Ascending aorta (tissue), 2 donors: Measurements from ENCODE around the gene POMGNT1. TPM values are rescaled to one million over a fixed set of nuclear protein-coding genes. Genes with fewer than 3 reads are reported as not detected.

Source experiments
- DNase-seq, 2 donors: peaks; one replicate each; pipeline ENCODE4 v3.0.0-alpha.2; 2019; ENCODE audit warnings: low spot score in 2 of 2
- H3K27ac ChIP-seq, 2 donors: fragments of 200-600 bp; sonication (generic); one replicate each; pipeline ENCODE4 v1.5.1; 2016 to 2017; ENCODE audit warnings: mild to moderate bottlenecking in 1 of 2
- H3K27me3 ChIP-seq: fragments of 200-600 bp; sonication (generic); one replicate; pipeline ENCODE4 v1.5.1; 2017
- H3K36me3 ChIP-seq, 2 donors: fragments of 200-600 bp; sonication (generic); one replicate each; pipeline ENCODE4 v1.5.1; 2016
- H3K4me1 ChIP-seq, 2 donors: fragments of 200-600 bp; sonication (generic); one replicate each; pipeline ENCODE4 v1.5.1; 2016 to 2017; ENCODE audit warnings: mild to moderate bottlenecking in 1 of 2
- H3K4me3 ChIP-seq, 2 donors: fragments of 200-600 bp; sonication (generic); one replicate each; pipeline ENCODE4 v1.5.1; 2016 to 2017; ENCODE audit warnings: mild to moderate bottlenecking in 1 of 2
- H3K9me3 ChIP-seq, 2 donors: fragments of 200-600 bp; sonication (generic); one replicate each; pipeline ENCODE4 v1.5.1; 2016
- CTCF ChIP-seq, 3 experiments: fragments of 200-600 bp in 2 of 3; fragments of 450-650 bp in 1 of 3; sonication (generic) in 2 of 3; IDR thresholded peaks; one replicate each; pipeline ENCODE4 v1.5.1; 2016 to 2019; ENCODE audit warnings: antibody characterized with exemption in 3 of 3, mild to moderate bottlenecking in 1 of 3, moderate library complexity in 1 of 3
- intact Hi-C: fragments of 100-400 bp; cut with DNase I; formaldehyde crosslinking; loops from one replicate; pipeline ENCODE4 v1.15.1; 2023
- total RNA-seq: library from RNA; depleted of rRNA; stranded (reverse); fragments of >200 nt; gene quantifications from one replicate; pipeline ENCODE4 v1.1.0, GENCODE V29; 2016

POMGNT1 gene
- total RNA-seq, 1 donor from 2014 or later: 122 TPM

GRCh38 chr1:46221749-46222148, 23.5 kb upstream of the POMGNT1 start:
- intact Hi-C loops: loop anchor here (2.0 kb wide), 1 partner anchor 19 kb away; the partner anchor contains the start of gene LURAP1
- peaks cover 19% of the 10 kb centered on the region in 2 donors for H3K36me3 ChIP-seq
- H3K27me3 ChIP-seq: no peaks in the 10 kb centered on the region
- no peak for TF ChIP-seq CTCF (IDR thresholded peaks at IDR 0.05)
- no peaks in the 10 kb centered on the region for H3K9me3 ChIP-seq
- H3K4me3 ChIP-seq: no peak overlapping the region
- no peak overlapping the region for H3K27ac ChIP-seq
- no peak for DNase-seq
- peaks cover 0 to 5% of the 10 kb centered on the region in 2 donors for H3K4me1 ChIP-seq

- intact Hi-C loops: no loop called here
- TF ChIP-seq CTCF (IDR thresholded peaks at IDR 0.05): no peak
- Histone ChIP-seq H3K9me3 (no peaks in the 10 kb centered on the region), H3K4me3 (no peak overlapping the region), H3K4me1 (peaks cover 0 to 5% of the 10 kb centered on the region in 2 donors), H3K27me3 (no peaks in the 10 kb centered on the region), H3K36me3 (peaks cover 19% of the 10 kb centered on the region in 2 donors), H3K27ac (no peak overlapping the region)
- DNase-seq: no peak
Measured at GRCh38 chr1:46220808-46221207, 22.6 kb upstream of the POMGNT1 start.

GRCh38 chr1:46219551-46220520, 21.6 kb upstream of the POMGNT1 start:
- no peaks in the 10 kb centered on the region for H3K9me3 ChIP-seq
- no peak for TF ChIP-seq CTCF (IDR thresholded peaks at IDR 0.05)
- DNase-seq: no peak
- H3K4me3 ChIP-seq: no peak overlapping the region
- H3K27ac ChIP-seq: no peak overlapping the region
- no peaks in the 10 kb centered on the region for H3K27me3 ChIP-seq
- intact Hi-C loops: no loop called here
- H3K4me1 ChIP-seq: peaks cover 0 to 5% of the 10 kb centered on the region in 2 donors
- H3K36me3 ChIP-seq: peaks cover 19% of the 10 kb centered on the region in 2 donors

GRCh38 chr1:46218443-46218842, 20.2 kb upstream of the POMGNT1 start:
- TF ChIP-seq CTCF (IDR thresholded peaks at IDR 0.05): no peak
- Histone ChIP-seq H3K27me3 (no peaks in the 10 kb centered on the region), H3K27ac (no peak overlapping the region), H3K9me3 (no peaks in the 10 kb centered on the region), H3K36me3 (peaks cover 19% of the 10 kb centered on the region in 2 donors), H3K4me1 (peaks cover 0 to 5% of the 10 kb centered on the region in 2 donors), H3K4me3 (no peak overlapping the region)
- no peak for DNase-seq
- intact Hi-C loops: no loop called here

- Histone ChIP-seq H3K36me3 (peaks cover 9 to 13% of the 10 kb centered on the region in 2 donors), H3K27ac (no peak overlapping the region), H3K4me3 (no peak overlapping the region), H3K9me3 (no peaks in the 10 kb centered on the region), H3K4me1 (no peaks in the 10 kb centered on the region), H3K27me3 (no peaks in the 10 kb centered on the region)
- no peak for DNase-seq
- intact Hi-C loops: no loop called here
- TF ChIP-seq CTCF (IDR thresholded peaks at IDR 0.05): no peak
Measured at GRCh38 chr1:46215504-46215903, 17.3 kb upstream of the POMGNT1 start.
